Testis (tissue), 3 donors: ENCODE results near the gene PTPRE. TPM values are rescaled to one million over a fixed set of nuclear protein-coding genes. Genes with fewer than 3 reads are reported as not detected.

ENCODE experiments used
- DNase-seq: peaks from one replicate; pipeline ENCODE4 v3.0.0-alpha.2; 2019
- H3K27ac ChIP-seq, 2 donors: fragments of 200-600 bp; sonication (generic); one replicate each; pipeline ENCODE4 v1.5.1; 2019
- H3K27me3 ChIP-seq: fragments of 200-600 bp; sonication (generic); one replicate; pipeline ENCODE4 v1.5.1; 2019
- H3K36me3 ChIP-seq: fragments of 200-600 bp; sonication (generic); one replicate; pipeline ENCODE4 v1.5.1; 2017; ENCODE audit warnings: low read depth; ENCODE audit errors: missing control alignments
- H3K4me1 ChIP-seq: fragments of 200-600 bp; sonication (generic); one replicate; pipeline ENCODE4 v1.5.1; 2019
- H3K4me3 ChIP-seq, 2 donors: fragments of 200-600 bp; sonication (generic); one replicate each; pipeline ENCODE4 v1.5.1; 2017 to 2019
- H3K9me3 ChIP-seq: fragments of 200-600 bp; sonication (generic); one replicate; pipeline ENCODE4 v1.5.1; 2017
- POLR2A ChIP-seq: fragments of 450-650 bp; IDR thresholded peaks from one replicate; pipeline ENCODE4 v1.6.1; 2017; ENCODE audit warnings: antibody characterized with exemption, mild to moderate bottlenecking, moderate library complexity
- WGBS, 2 donors: methylation state at CpG; one replicate each; pipeline ENCODE4 v1.1.5; 2018; 5-methylcytosine and 5-hydroxymethylcytosine counted together
- intact Hi-C: fragments of 100-400 bp; cut with DNase I; formaldehyde crosslinking; loops from one replicate; pipeline ENCODE4 v1.15.1; 2023; ENCODE audit warnings: low total_unique reads
- polyA plus RNA-seq: library from polyadenylated mRNA; stranded (reverse); fragments of 350-450 nt; fragmentation: Illumina TruSeq; extraction: RNeasy Lipid Tissue Mini Kit (QIAGEN cat#74804); gene quantifications from one replicate; pipeline ENCODE4 v1.2.3, GENCODE V29; 2014; ENCODE audit warnings: low read depth, low replicate concordance; ENCODE audit not compliant: insufficient read depth
- total RNA-seq, 2 donors: library from RNA; depleted of rRNA; stranded (reverse); fragments of >200 nt; gene quantifications; one replicate each; pipeline ENCODE4 v1.2.3, GENCODE V29; 2016
- TF ChIP-seq, protein P1 (sequence below), 3 experiments: fragments of 450-650 bp in 2 of 3; fragments of 200-600 bp in 1 of 3; sonication (generic) in 1 of 3; IDR thresholded peaks; one replicate each; pipeline ENCODE4 v1.5.1; 2016 to 2019; ENCODE audit warnings: antibody characterized with exemption in 3 of 3, mild to moderate bottlenecking in 2 of 3, moderate library complexity in 1 of 3

The PTPRE gene
- total and polyA plus RNA-seq, 3 donors from 2014 or later, result 10.0 to 26.6 (median 15.3) TPM

DNA sequence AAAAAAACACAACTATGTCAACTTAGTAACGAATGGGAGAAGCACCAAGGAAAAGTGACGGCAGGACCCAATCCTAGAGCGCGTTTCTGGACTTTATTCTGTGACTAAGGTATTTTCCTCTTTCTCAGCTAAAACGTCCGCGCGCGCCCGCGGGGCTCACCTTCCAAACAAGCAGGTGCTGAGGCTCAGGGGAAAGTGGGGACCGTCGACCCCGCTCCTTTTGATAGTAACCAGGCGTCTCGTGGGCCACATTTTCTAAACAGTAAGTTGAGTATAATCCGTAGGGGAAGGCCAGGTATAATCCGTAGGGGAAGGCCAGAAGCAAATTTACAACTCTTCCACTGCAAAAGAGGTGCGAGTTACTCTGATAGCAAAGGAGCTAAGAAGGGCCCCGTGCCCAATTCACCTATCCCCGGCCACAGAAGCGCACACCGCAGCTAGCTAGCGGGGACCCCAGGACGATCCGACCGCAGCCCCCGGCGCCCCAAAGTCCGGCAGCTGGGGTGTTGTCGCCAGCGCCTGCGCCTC, 218.6 kb downstream of the PTPRE start:
- Histone ChIP-seq H3K36me3 (no peaks in the 10 kb centered on the region), H3K27ac (no peak overlapping the region), H3K4me1 (peaks cover 9% of the 10 kb centered on the region), H3K9me3 (no peaks in the 10 kb centered on the region), H3K27me3 (no peaks in the 10 kb centered on the region), H3K4me3 (peak overlapping the region; percentile 51 to 64)
- 2 to 4% methylated on average over 30 of the region's 33 CpGs for WGBS, 2 donors
- no peak for DNase-seq
- intact Hi-C loops, result no loop called here
- TF ChIP-seq, protein P1, sequence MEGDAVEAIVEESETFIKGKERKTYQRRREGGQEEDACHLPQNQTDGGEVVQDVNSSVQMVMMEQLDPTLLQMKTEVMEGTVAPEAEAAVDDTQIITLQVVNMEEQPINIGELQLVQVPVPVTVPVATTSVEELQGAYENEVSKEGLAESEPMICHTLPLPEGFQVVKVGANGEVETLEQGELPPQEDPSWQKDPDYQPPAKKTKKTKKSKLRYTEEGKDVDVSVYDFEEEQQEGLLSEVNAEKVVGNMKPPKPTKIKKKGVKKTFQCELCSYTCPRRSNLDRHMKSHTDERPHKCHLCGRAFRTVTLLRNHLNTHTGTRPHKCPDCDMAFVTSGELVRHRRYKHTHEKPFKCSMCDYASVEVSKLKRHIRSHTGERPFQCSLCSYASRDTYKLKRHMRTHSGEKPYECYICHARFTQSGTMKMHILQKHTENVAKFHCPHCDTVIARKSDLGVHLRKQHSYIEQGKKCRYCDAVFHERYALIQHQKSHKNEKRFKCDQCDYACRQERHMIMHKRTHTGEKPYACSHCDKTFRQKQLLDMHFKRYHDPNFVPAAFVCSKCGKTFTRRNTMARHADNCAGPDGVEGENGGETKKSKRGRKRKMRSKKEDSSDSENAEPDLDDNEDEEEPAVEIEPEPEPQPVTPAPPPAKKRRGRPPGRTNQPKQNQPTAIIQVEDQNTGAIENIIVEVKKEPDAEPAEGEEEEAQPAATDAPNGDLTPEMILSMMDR (IDR thresholded peaks at IDR 0.05), result no peak
- TF ChIP-seq POLR2A, result no peak

- intact Hi-C loops, result no loop called here
- TF ChIP-seq POLR2A, result no peak
- TF ChIP-seq, protein P1 (IDR thresholded peaks at IDR 0.05), result no peak
Measured at GRCh38 chr10:128125944-128126764, 219.3 kb downstream of the PTPRE start, which contains the start of gene MKI67. Gene MKI67 (minus strand): TSS chr10:128126423. CDS start chr10:128125667, 756 bp downstream.

DNA sequence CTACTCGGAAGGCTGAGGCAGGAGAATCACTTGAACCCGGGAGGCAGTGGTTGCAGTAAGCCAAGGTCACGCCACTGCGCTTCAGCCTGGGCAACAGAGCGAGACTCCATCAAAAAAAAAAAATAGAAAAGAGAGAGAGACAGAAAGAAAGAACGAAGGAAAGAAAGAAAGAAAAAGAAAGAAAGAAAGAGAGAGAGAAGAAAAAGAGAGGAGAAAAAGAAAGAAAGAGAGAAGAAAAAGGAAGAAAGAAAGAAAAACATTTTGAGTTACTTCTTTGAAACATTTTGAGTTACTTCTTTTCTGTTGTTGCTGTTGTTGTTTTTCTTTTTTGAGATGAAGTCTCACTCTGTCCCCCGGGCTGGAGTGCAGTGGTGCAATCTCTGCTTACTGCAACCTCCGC, 221.7 kb downstream of the PTPRE start:
- no peak overlapping the region for H3K27ac ChIP-seq
- TF ChIP-seq, protein P1 (IDR thresholded peaks at IDR 0.05), result no peak
- TF ChIP-seq POLR2A, result no peak
- no peak for DNase-seq
- intact Hi-C loops, result no loop called here
- no peaks in the 10 kb centered on the region for H3K9me3 ChIP-seq
- H3K36me3 ChIP-seq, result no peaks in the 10 kb centered on the region
- H3K4me3 ChIP-seq, result no peak overlapping the region
- H3K27me3 ChIP-seq, result no peaks in the 10 kb centered on the region
- H3K4me1 ChIP-seq, result peaks cover 9% of the 10 kb centered on the region
- WGBS, 2 donors, result 87 to 89% methylated on average over 8 of the region's 8 CpGs

More at GRCh38 chr10:128125944-128126764, 219.3 kb downstream of the PTPRE start, which contains the start of gene MKI67:
- Histone ChIP-seq H3K9me3 (no peaks in the 10 kb centered on the region), H3K27ac (no peak within 1 kb of the TSS), H3K4me1 (peaks cover 9% of the 10 kb centered on the region), H3K36me3 (no peaks in the 10 kb centered on the region), H3K27me3 (no peaks in the 10 kb centered on the region), H3K4me3 (peak within 1 kb of the TSS; percentile 51 to 64)
- WGBS, 2 donors, result 1% methylated on average over 21 to 23 of the region's 95 CpGs
- peak; percentile 88 for DNase-seq

GRCh38 chr10:128130051-128130450, 223.1 kb downstream of the PTPRE start:
- no peak for DNase-seq
- 85 to 86% methylated on average over 1 of the region's 1 CpG for WGBS, 2 donors
- TF ChIP-seq, protein P1 (IDR thresholded peaks at IDR 0.05), result no peak
- TF ChIP-seq POLR2A, result no peak
- H3K9me3 ChIP-seq, result no peaks in the 10 kb centered on the region
- H3K27ac ChIP-seq, result no peak overlapping the region
- H3K36me3 ChIP-seq, result no peaks in the 10 kb centered on the region
- intact Hi-C loops, result no loop called here
- H3K4me1 ChIP-seq, result peaks cover 9% of the 10 kb centered on the region
- no peaks in the 10 kb centered on the region for H3K27me3 ChIP-seq
- no peak overlapping the region for H3K4me3 ChIP-seq

Other genes with a start within 250 kb of the PTPRE start
- gene FOXI2, start 169.9 kb upstream of the PTPRE start, total RNA-seq, result under 1 TPM; 0.47 to 0.74 TPM
- gene FOXI2, start 169.9 kb upstream of the PTPRE start, polyA plus RNA-seq, result 0.30 TPM
- gene CLRN3, start 14.2 kb upstream of the PTPRE start, total RNA-seq, result under 1 TPM in 1 of 2 donors, not detected in 1; 0.55 TPM
- not detected for gene CLRN3, start 14.2 kb upstream of the PTPRE start, polyA plus RNA-seq
- gene MKI67, start 219.3 kb downstream of the PTPRE start, total RNA-seq, result 1 to 10 TPM; 4.5 to 7.2 TPM
- 4.0 TPM for gene MKI67, start 219.3 kb downstream of the PTPRE start, polyA plus RNA-seq